ENCODE measurements around the gene ICAM1. TPM values are rescaled to one million over a fixed set of nuclear protein-coding genes. Genes with fewer than 3 reads are reported as not detected.
"Not testable (repeated sequence)": the region's sequence is repeated elsewhere in the genome, so short reads cannot be mapped to it uniquely, and the experiment has no call there.

Gene ICAM1
- total RNA-seq, 1 donor from 2014 or later = 38.4 TPM

- no peak for DNase-seq (ENCODE audit: low read depth)
Measured at GRCh38 chr19:10274589-10274988, 3.7 kb downstream of the ICAM1 start.

- no peak for DNase-seq (ENCODE audit: low read depth)
Measured at GRCh38 chr19:10277795-10278589, 7.1 kb downstream of the ICAM1 start.

GRCh38 chr19:10278935-10279334 lies 8.0 kb downstream of the ICAM1 start:
- no peak for DNase-seq (ENCODE audit: low read depth)

- DNase-seq (ENCODE audit: low read depth) = no peak
Measured at GRCh38 chr19:10279737-10280442, 9.0 kb downstream of the ICAM1 start.

GRCh38 chr19:10282043-10282442 lies 11.1 kb downstream of the ICAM1 start:
- not testable (repeated sequence) for DNase-seq (ENCODE audit: low read depth)

GRCh38 chr19:10283301-10284064 lies 12.6 kb downstream of the ICAM1 start:
- DNase-seq (ENCODE audit: low read depth) = no peak

GRCh38 chr19:10284065-10284959 lies 13.4 kb downstream of the ICAM1 start:
- DNase-seq (ENCODE audit: low read depth) = no peak

GRCh38 chr19:10284960-10285278 lies 14.0 kb downstream of the ICAM1 start:
- DNase-seq (ENCODE audit: low read depth) = no peak

GRCh38 chr19:10285393-10285792 lies 14.5 kb downstream of the ICAM1 start:
- DNase-seq (ENCODE audit: low read depth) = no peak

- no peak for DNase-seq (ENCODE audit: low read depth)
Measured at GRCh38 chr19:10286803-10287737, 16.1 kb downstream of the ICAM1 start, which contains the start of gene ICAM4. TSS of gene ICAM4 (plus strand) at chr19:10286955. CDS start at chr19:10287013, 58 bp downstream.

- DNase-seq (ENCODE audit: low read depth) = no peak
Measured at GRCh38 chr19:10288662-10289166, 17.8 kb downstream of the ICAM1 start.

GRCh38 chr19:10289167-10289835 lies 18.4 kb downstream of the ICAM1 start:
- no peak for DNase-seq (ENCODE audit: low read depth)

- no peak for DNase-seq (ENCODE audit: low read depth)
Measured at GRCh38 chr19:10289836-10290356, 19.0 kb downstream of the ICAM1 start, which contains the start of gene ICAM5. TSS of gene ICAM5 (plus strand) at chr19:10289952. CDS start at chr19:10290044, 92 bp downstream.

- DNase-seq (ENCODE audit: low read depth) = no peak
Measured at GRCh38 chr19:10290357-10290875, 19.5 kb downstream of the ICAM1 start.

GRCh38 chr19:10290876-10291553 lies 20.1 kb downstream of the ICAM1 start:
- no peak for DNase-seq (ENCODE audit: low read depth)

- DNase-seq (ENCODE audit: low read depth) = no peak
Measured at GRCh38 chr19:10291554-10292205, 20.8 kb downstream of the ICAM1 start.

GRCh38 chr19:10292206-10292788 lies 21.4 kb downstream of the ICAM1 start:
- peak; percentile 50 for DNase-seq (ENCODE audit: low read depth)
